GM19240 (cell line): ENCODE results near the gene LYSMD1.

Experiments
- DNase-seq: peaks from one replicate; pipeline ENCODE4 v3.0.0; 2011; ENCODE audit warnings: low spot score; ENCODE audit not compliant: insufficient read length

LYSMD1 gene

GRCh38 chr1:151175863-151176262, 10.2 kb upstream of the LYSMD1 start, which contains the start of gene TMOD4:
Gene TMOD4, minus strand, starts transcription at chr1:151175981. Its CDS starts 1,106 bp downstream, at chr1:151174875.
- DNase-seq = no peak

DNA sequence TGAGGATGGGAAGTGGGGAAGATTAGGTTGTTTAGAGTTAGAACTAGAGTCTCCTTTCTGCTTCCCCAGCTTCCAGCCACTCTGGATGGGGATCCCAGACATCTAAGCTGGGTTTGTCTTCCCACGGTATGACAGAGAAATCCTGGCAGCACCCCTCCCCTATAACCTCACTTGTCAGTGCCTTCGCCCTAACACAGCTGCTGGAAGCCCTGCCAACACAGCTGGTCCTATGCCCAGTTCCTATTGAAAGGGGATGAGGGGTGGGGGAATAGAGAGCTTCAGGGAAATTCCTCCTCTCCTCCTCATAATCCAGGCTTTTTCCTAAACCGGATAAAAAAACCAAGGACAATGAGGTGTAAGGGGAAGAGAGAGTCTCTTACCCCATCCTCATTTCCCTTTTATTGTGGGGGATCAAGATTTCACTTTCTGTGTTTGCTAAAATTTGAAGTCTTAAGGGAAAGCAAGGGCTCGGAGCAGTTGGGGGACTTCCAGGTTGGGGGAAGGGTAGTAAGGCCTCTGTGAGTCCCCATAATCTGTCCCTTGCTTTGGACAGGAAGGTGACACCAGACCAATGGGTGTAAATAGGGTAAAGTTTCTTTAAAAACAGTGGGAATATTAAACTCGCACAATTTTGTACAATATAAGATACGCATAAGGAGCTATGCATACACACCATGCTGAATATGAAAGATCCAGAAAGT, 9.5 kb upstream of the LYSMD1 start:
- no peak for DNase-seq

DNA sequence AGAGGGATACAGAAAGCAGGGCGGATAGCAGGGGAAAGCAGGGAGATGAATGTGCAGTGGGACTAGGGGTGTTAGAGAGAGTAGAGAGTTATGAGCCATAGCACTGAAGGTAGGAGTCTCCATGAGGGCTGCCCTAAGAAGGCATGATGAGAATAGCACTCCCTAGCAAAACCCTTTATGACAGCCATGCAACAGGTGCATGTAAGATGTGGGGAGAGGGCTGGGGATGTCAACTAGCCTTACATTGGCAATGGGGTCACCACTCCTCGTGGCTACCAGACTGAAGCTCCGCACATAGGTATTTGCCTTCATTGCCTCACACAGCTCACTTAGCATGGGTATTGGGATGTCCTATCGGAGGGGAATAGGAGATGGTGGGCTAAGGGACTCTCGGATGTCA, 5.5 kb upstream of the LYSMD1 start:
- DNase-seq = no peak

DNA sequence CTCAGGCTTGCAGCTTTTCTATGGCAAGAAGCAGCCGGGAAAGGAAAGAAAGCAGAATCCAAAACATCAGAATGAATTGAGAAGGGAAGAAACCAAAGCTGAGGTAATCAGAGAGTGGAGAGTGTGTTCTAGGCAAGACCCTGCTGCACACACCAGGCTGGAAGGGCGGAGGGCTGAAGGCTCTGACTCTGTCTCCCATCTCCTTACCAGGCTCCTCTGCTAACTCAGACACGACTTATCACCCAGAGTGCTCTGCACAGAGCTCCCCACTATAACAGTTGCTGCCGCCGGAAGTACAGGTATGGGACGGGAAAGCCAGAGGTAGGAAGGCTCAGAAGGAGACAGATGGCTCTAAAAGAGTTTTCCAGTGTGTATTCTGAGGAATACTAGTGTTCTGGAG, 1.4 kb upstream of the LYSMD1 start:
- no peak for DNase-seq

GRCh38 chr1:151166505-151166956, 829 bp upstream of the LYSMD1 start:
- DNase-seq = no peak

DNA sequence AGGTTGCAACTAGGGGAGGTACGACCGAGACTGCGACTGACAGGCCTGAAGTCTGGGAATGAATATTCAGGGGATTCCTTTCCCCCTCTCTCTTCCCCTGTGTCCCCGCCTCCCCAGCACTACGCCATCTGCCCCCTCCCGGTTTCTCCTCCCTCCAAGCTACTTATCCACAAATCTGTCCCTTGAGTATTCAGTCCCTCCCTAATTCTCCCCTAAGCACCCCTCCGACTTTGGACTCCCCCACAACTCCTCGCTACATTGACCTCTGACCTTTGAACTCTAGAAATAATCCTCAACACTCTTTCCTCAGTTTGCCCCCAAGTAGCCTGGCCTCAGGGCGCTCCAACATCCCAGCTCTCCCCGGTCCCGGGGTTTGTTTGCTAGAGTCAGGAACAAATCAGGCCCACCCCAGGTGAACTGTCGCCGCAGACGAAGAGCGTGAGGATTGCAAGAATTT, 393 bp downstream of the LYSMD1 start:
- no peak for DNase-seq

DNA sequence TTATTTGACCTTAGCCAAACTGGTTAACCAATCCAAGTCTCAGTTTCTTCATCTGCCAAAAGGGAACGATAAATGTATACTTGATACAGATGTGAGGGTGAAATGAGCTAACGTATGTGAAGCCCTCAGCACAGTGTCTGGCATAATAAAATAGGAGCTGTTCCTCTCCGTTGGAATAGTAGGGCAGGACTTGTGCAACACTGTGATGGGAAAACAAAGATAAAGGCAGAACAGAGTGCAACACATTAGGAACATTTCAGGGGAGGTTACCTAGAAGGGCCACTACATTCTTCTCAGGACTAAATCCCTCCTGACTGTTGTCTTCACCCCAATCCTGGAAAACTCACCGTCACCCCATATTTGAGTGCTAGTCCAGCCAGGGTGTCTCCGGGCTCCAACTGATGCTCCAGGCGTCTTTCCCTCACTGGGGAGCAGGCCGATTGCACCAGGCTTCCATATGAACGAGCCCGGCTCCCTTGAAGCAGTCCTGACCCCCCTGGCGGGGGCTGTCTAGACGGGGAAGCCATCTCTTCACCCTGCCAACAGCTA, 896 bp downstream of the LYSMD1 start:
- no peak for DNase-seq

- no peak for DNase-seq
Measured at GRCh38 chr1:151159373-151159772, 6.3 kb downstream of the LYSMD1 start.

- DNase-seq = no peak
Measured at GRCh38 chr1:151158751-151159251, 6.9 kb downstream of the LYSMD1 start.

DNA sequence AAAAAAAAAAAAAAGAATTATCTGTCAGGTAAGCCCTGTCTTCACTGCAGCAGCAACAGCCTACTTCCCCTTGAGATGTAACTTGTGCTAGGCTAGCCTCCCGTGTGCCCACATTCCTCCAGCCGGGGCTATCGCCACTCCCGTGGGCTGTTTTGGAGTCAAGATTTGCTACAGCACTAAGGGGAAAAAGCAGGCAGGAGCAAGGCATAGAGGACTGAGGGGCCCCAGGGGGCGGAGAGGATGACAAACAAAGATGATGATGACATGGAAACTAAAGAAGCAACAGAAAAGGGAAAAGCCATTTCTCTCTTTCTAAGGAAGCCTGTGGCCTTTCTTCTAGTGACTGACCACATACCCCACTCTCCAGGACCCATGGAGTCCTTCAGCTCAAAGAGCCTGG, 7.4 kb downstream of the LYSMD1 start:
- no peak for DNase-seq

DNA sequence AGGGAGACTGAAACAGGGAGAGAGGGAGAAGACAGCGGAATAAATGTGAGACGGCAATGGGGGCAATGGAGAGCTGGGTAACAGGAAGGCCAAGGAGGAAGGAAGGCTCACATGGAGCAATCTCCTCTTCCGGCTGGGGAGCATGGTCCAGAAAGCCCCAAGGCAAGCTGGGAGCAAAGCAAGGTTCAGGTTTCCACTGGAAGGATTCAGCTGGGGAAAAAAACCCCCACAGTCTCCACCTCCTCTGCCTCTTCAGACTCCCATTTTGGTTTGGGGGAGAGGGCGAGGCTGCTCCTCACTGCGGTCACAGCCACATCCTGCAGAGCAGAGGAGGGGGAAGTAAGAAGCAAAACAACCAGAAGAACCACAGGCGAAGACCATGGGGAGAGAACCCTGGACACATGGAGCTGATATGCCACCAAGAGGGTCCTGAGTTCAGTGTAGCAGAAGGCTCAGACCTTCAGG, 8.6 kb downstream of the LYSMD1 start:
- no peak for DNase-seq

GRCh38 chr1:151156515-151156819, 9.2 kb downstream of the LYSMD1 start, which contains the start of gene TNFAIP8L2:
Gene TNFAIP8L2, plus strand, starts transcription at chr1:151156649. Its CDS starts 2,049 bp downstream, at chr1:151158698.
- no peak for DNase-seq

DNA sequence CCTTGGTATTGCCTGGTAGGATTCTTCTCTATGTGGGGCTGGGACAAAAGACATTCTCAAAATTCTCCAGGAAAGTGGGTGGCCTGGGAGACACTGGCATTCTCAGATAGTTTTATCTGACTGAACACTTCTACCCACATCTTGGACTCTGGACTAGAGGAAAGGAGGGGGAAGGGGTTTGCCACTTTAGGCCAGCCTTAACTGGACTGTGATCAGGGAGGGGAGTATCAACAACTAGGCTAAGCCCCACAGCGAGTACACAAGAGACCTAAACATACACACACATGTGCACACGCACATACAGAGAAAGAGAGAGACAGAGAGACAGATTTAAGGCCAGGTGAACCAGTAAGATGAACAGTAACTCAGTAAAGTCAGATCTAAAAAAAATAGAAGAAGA, 18.0 kb downstream of the LYSMD1 start:
- no peak for DNase-seq

GRCh38 chr1:151147132-151147503, 18.6 kb downstream of the LYSMD1 start:
- DNase-seq = no peak

GRCh38 chr1:151146412-151147131, 19.1 kb downstream of the LYSMD1 start, which contains the start of gene SEMA6C:
Gene SEMA6C, minus strand, starts transcription at chr1:151146631. Its CDS starts 4,010 bp downstream, at chr1:151142621.
- peak; percentile 88 for DNase-seq

GRCh38 chr1:151146072-151146411, 19.7 kb downstream of the LYSMD1 start:
- DNase-seq = no peak

- no peak for DNase-seq
Measured at GRCh38 chr1:151145304-151146071, 20.2 kb downstream of the LYSMD1 start.

DNA sequence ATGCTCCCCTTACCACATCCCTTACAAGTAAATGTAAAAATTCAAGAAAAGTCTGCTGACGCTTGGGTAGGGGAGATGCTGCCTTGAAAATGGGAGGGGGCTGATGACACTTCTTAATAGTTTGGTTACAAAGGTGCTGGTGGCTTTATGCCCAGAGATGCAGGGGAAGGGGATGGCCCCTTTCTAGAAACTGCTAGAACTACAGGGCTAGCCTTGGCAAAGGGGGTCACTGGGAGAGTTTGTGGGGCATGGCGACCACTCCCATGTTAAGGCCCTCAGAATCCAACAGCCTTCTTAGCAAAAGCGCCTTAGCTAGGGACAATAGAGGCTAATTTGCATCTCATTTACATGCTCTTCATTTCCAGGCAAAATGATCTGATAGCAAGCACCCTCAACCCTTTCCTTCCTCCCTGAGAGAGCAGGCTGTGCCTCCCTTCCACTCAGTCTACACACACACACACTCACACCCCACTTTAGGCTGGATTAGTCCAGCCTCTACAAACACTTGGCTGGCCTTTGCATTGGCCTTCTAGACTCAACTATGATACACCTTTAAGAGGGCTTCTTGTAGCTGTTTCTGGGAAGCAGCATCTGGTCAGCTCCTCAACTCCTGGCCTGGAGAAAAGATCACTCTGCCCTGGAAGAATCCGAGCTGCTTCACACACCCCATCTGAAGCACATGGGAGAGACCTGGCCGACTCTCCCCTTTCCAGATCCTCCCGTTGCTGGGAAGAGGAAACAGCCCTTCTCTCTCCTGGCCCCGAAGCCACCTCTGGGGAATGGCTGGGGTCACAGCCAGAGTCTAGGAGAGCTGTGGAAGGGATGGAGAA, 21.0 kb downstream of the LYSMD1 start:
- no peak for DNase-seq

DNA sequence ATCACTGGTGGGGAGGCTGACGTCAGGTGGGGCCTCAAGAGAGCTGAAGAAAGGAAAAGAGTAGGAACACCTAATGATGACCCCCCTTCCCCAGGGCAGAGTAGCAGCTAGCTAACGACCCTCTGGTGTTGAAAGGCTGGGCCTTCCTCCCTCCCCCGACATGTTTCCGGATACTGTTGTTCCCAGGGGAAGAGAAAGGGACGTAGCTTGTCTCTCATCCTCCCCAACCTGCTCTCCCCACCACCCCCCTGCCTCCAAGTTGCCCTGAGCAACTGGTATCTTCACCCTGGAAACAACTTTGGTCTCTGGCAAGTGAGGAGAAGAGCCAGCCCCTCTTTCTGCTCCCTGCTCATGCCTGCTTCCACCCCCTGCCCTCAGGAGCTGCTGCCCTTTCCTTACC, 21.7 kb downstream of the LYSMD1 start:
- DNase-seq = no peak

- no peak for DNase-seq
Measured at GRCh38 chr1:151143057-151143435, 22.7 kb downstream of the LYSMD1 start.
